Body of pancreas (tissue), 4 donors: Measurements from ENCODE around the gene LAMA4.

Experiments used
- POLR2A ChIP-seq, 3 donors: fragments of 450-650 bp; IDR thresholded peaks; one replicate each; pipeline ENCODE4 v1.6.1; 2016; ENCODE audit warnings: antibody characterized with exemption in 3 of 3, mild to moderate bottlenecking in 2 of 3
- TF ChIP-seq, protein P1 (sequence below), 7 experiments: fragments of 450-650 bp in 4 of 7; fragments of 200-600 bp in 3 of 7; sonication (generic) in 3 of 7; IDR thresholded peaks; one replicate each; pipeline ENCODE4 v1.5.1; 2016 to 2019; ENCODE audit warnings: antibody characterized with exemption in 7 of 7

DNA sequence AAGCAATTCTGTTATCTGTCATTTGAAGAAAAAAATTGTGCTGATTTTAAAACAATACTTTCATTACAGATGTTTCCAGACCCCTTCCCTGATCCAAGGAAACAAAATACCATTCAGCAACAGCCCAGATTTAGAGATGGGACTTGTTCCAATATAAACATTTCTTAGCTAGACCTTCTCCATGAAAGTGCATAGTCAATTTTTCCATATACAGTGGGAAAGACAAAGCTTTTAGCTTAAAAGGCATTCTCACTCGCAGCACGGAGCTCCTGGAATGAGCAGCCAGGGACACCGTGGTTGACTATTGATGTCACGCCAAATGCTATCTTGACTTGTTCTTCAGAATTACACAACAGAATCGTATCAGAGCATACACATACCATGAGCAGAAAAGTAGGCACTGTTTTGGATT, 21.5 kb downstream of the LAMA4 start:
- TF ChIP-seq, protein P1, sequence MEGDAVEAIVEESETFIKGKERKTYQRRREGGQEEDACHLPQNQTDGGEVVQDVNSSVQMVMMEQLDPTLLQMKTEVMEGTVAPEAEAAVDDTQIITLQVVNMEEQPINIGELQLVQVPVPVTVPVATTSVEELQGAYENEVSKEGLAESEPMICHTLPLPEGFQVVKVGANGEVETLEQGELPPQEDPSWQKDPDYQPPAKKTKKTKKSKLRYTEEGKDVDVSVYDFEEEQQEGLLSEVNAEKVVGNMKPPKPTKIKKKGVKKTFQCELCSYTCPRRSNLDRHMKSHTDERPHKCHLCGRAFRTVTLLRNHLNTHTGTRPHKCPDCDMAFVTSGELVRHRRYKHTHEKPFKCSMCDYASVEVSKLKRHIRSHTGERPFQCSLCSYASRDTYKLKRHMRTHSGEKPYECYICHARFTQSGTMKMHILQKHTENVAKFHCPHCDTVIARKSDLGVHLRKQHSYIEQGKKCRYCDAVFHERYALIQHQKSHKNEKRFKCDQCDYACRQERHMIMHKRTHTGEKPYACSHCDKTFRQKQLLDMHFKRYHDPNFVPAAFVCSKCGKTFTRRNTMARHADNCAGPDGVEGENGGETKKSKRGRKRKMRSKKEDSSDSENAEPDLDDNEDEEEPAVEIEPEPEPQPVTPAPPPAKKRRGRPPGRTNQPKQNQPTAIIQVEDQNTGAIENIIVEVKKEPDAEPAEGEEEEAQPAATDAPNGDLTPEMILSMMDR (IDR thresholded peaks at IDR 0.05): no peak
- no peak for TF ChIP-seq POLR2A (IDR thresholded peaks at IDR 0.05)
